Posterior cingulate gyrus (tissue), 11 donors: ENCODE measurements around the gene RAB35.

Source experiments
- DNase-seq, 10 donors: peaks; one replicate each; pipeline versions ENCODE4 v3.0.0 to v3.0.0-alpha.2; 2020 to 2021; ENCODE audit warnings: mixed read lengths in 3 of 10
- intact Hi-C: fragments of 100-400 bp; cut with DNase I; formaldehyde crosslinking; loops from one replicate; pipeline ENCODE4 v1.15.1; 2023

RAB35 gene

GRCh38 chr12:120091371-120092090, 25.0 kb downstream of the RAB35 start:
- DNase-seq = peak in 1 of 10 donors; percentile 78
- intact Hi-C loops = no loop called here

DNA sequence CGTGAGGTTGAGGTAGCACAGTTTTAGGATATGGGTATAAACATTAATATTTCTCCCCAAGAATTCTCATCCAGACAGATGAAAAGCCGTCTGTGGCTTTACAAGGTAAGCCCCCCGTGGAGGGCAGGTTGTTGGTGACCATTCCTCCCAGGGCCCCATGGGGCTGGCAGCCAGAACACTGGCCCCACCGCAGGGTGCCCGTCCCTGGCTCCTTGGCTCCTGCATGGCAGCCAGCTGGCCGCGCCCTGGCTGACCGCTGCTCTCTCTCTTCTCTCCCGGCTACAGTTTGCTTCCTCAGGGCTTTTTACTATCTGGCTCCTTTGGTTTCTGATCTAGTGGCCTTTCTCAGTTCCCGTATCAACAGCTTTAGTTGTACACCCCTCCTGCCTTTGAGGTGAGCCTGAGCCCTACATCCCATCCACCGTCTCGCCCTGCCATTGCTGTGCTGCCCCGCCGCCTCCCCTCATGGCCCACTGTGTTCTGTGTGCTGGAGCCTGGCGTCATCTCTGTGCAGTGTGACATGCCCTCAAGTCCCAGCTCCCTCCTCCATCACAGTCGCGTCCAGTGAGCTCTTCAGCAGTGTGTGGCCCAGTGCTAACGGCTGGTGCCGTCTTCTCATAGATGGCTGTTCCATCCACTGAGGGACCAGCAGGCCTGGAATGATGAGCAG, 25.8 kb downstream of the RAB35 start:
- peak in 1 of 10 donors; percentile 64 for DNase-seq
- intact Hi-C loops = no loop called here

DNA sequence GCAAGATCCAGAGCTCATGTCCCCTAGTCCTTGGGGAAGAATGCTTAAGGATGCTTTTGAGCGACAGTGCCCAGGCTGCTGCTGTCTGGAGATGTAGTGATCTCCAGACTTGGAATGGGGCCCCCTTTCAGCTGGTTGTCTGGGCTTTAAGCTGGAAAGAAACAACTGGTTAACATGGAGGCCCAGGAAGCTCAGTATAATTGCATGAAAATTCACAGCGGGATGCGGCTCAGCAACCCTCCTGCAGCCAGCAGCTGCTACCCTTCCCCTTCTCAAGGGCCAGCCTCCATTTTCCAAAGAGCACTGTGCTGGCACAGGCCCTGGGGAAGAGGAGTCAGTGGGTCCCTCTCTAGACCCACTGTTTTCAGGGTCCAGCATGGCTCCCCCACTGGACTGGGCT, 26.3 kb downstream of the RAB35 start:
- intact Hi-C loops = no loop called here
- peak in 1 of 10 donors; percentile 61 for DNase-seq

DNA sequence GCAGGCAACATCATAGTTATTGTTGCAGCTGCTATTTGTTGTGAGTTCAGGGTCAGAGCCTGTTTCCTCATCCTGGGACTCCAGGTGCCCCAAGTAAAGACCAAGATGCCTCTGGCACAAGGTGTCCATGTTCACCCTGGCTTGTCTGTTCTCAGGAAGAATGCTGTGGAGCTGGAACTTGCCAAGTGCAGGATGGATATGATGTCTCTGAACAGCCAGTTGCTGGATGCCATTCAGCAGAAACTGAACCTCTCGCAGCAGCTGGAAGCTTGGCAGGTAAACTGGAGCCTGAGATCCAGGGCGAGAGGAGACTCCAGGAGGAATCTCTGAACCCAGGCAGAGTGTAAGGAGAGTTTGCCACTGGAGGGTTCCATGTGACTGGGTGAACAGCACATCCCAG, 26.8 kb downstream of the RAB35 start:
- peak in 1 of 10 donors; percentile 9 for DNase-seq
- intact Hi-C loops = no loop called here

DNA sequence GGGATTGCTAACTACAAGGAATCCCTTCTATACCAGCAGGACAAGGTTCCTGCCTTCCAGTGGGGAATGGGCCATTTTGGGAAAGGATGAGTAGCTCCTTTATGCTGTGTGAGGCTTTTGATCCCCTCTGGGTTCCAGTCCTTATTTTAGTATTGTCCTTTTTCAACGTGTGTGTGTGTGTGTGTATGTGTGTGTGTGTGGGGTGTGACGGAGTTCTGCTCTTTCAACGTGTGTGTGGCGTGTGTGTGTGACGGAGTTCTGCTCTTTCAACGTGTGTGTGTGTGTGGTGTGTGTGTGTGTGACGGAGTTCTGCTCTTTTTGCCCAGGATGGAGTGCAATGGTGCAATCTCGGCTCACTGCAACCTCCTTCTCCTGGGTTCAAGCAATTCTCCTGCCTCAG, 27.4 kb downstream of the RAB35 start:
- DNase-seq = no peak
- intact Hi-C loops = no loop called here

DNA sequence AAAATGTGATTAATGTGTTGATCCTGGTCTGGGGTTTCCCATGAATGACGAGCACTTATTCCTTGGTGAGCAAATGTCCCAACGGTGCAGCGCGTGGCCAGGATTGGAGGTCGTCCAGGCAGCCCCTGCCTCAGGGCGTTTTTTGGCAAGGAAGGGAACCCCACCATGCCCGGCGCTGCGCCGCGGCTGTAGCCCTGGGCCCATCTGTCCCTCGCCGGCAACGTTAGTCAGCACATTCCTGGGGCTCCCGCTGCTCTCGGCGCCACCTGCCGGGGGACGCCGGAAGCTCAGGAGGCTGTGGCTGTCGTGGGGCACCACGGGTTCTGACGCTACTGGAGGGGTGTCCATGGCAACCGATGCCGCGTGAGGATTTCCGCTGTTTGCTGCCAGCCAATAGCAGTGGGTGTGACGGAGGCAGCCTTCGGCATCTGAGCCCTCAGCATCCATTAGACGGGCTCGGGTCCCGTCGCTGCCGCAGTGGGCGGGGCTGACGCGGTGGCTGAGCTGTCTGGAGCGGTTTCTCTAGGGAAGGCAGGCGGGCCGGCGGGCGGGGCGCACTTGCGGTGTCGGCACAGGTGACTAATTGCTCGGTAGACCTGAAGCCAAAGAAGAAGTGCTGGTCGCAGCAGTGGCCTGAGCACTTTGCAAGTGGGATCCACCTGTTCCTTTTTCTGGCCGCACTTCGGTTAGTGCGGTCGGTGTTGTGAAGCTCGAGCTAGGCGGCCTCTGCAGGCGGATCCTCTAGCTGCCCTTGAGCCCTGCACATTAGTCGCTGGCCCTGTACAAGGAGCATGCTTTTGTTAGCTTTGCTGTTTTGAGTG, 29.5 kb downstream of the RAB35 start:
- intact Hi-C loops = loop anchor here (1.0 to 2.0 kb wide), 2 partner anchors 30 to 98 kb away; partner anchors contain the start of genes BICDL1 and RAB35
- DNase-seq = peak; percentile 99 to 100 (median 100)

- DNase-seq = peak in 1 of 10 donors; percentile 3
- intact Hi-C loops = loop anchor here (1.0 to 2.0 kb wide), 2 partner anchors 31 to 97 kb away; partner anchors contain the start of genes BICDL1 and RAB35
Measured at GRCh38 chr12:120085920-120086645, 30.5 kb downstream of the RAB35 start.

DNA sequence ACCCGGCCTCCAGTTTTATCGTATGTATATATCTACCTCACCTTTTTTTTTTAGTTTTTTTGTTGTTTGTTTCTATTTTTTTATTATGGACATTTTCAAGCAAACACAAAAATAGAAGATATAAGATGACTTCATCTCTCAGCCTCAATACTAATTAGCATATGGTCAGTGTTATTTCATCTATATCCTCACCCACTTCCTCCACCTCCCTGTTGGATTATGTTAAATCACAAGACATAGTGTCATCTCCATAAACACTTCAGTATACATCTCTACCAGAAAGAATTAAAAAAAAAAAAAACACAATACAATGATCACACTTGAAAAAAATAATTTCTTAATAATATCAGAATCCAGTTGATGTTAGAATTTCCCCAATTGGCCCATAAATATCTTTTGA, 34.9 kb downstream of the RAB35 start:
- intact Hi-C loops = no loop called here
- DNase-seq = no peak

GRCh38 chr12:120079411-120080400, 36.8 kb downstream of the RAB35 start:
- DNase-seq = peak in 1 of 10 donors; percentile 59
- intact Hi-C loops = no loop called here

DNA sequence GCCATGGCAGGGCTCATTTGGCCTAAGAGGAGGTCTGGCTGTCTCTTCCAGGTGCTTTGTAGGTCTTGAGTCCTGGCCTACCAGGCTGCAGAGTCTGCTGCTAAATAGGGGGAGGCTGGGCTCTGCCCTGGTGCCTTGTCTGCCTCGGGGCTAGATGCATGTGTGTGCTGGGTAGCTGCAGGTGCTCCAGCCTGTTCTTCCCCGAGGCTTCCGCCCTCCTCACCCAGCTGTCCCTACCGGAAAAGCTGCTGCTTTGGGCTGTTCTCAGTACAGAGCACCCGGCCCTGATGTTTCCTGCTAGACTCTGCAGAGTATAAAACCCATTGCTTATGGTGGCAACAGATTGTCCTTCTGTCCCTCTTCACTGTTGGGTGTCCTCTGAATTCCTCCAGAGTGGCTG, 37.7 kb downstream of the RAB35 start:
- DNase-seq = peak in 1 of 10 donors; percentile 73
- intact Hi-C loops = no loop called here

GRCh38 chr12:120077260-120077659, 39.3 kb downstream of the RAB35 start:
- intact Hi-C loops = no loop called here
- peak in 1 of 10 donors; percentile 5 for DNase-seq

GRCh38 chr12:120076651-120077050, 39.9 kb downstream of the RAB35 start:
- DNase-seq = peak in 1 of 10 donors; percentile 24
- intact Hi-C loops = no loop called here

DNA sequence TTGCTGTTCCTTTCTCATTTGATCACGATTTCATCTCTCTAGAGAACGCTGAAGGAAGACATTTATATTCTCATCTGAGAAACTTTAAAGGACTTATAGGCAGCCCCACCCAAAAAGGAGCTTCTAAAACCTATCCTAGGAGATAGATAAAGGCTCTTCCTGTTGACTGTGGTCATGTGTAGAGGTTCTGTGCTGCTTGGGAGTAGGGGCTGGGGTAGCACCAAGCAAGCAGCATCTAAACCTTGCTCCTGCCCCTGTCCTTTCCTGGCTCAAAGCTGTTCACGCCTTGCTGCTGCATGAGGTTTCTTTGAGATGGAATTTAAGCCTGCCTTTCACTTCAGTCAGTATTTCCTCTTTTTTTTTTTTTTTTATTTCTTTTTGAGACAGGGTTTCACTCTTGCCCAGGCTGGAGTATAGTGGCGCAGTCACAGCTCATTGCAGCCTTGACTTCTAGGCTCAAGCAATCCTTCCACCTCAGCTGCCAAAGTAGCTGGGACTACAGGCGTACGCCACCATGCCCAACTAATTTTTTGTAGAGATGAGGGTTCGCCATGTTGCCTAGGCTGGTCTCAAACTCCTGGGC, 41.4 kb downstream of the RAB35 start:
- intact Hi-C loops = no loop called here
- peak in 1 of 10 donors; percentile 2 for DNase-seq

DNA sequence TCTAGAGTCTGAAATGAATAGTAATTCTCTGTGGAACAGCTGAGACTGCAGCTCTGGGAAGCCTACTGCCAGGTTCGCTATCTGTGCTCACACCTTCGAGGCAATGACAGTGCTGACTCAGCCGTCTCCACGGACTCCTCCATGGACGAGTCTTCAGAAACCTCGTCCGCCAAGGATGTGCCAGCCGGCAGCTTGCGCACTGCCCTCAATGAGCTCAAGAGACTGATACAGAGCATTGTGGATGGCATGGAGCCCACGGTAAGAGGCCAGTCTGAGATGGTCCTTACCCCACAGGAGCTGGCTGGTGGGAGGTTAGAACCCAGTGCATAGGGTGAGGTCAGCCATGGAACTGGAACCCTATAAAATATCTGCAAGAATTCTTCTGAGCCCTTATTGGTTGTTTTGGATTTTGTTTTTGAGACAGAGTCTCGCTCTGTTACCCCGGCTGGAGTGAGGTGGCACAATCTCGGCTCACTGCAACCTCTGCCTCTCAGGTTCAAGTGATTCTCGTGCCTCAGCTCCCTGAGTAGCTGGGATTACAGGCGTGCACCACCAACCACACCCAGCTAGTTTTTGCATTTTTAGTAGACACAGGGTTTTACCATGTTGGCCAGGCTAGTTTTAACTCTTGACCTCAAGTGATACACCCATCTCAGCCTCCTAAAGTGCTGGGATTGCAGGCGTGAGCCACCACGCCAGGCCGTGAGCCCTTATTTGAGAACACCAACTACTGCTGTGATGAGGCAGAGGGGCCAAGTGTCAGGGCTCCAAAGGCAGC, 43.9 kb downstream of the RAB35 start:
- peak in 1 of 10 donors; percentile 72 for DNase-seq
- intact Hi-C loops = no loop called here

DNA sequence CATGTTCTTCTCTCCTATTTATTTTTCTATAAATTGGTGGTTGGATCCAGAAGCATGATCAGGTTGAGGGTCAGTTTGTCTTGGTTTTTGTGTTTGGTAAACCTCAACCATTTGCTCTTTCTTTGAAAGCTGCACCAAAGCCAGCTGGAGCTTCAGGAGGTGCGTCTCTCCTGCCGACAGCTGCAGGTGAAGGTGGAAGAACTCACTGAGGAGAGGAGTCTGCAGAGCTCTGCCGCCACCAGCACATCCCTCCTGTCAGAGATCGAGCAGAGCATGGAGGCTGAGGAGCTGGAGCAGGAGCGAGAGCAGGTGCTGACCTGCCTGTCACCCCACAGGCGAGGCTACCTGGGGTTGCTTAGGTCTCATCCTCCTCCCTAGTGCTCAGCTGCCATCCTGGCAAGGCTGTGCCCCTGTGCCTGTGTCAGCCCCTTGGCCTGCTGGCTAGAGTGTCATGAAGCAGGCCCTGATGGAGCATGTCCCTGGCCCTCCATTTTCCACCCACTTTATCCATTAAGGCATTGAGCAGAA, 45.0 kb downstream of the RAB35 start:
- intact Hi-C loops = no loop called here
- peak in 1 of 10 donors; percentile 50 for DNase-seq

GRCh38 chr12:120069278-120069677, 47.3 kb downstream of the RAB35 start:
- DNase-seq = peak in 1 of 10 donors; percentile 12
- intact Hi-C loops = no loop called here

GRCh38 chr12:120067901-120068300, 48.7 kb downstream of the RAB35 start:
- intact Hi-C loops = no loop called here
- DNase-seq = peak in 1 of 10 donors; percentile 52
